ENCODE data around the gene LRIG1. TPM values are rescaled to one million over a fixed set of nuclear protein-coding genes. Genes with fewer than 3 reads are reported as not detected.

Gene LRIG1
- total and polyA plus RNA-seq, 2 donors from 2014 or later = 8.2 to 20.6 TPM

- intact Hi-C loops (cut with DNase I) = no loop called here
- Histone ChIP-seq H3K27me3 (ENCODE audit: control insufficient read depth, insufficient read depth, low read length) (no peaks in the 10 kb centered on the region), H3K27ac (ENCODE audit: low read depth in 2 of 2, low read length in 2 of 2) (no peak overlapping the region), H3K9me3 (ENCODE audit: control insufficient read depth in 2 of 3, insufficient read depth in 1 of 3, low read length in 3 of 3) (no peaks in the 10 kb centered on the region), H3K9ac (ENCODE audit: low read length in 3 of 3) (no peak overlapping the region), H3K4me3 (ENCODE audit: low read length in 3 of 3) (no peak overlapping the region), H3K36me3 (ENCODE audit: control insufficient read depth in 2 of 3, insufficient read depth in 3 of 3, low read length in 3 of 3) (no peaks in the 10 kb centered on the region), H3K4me1 (ENCODE audit: control insufficient read depth in 2 of 3, insufficient read depth in 2 of 3, low read depth in 1 of 3, low read length in 3 of 3) (peaks cover 0 to 8% (median 5%) of the 10 kb centered on the region in 3 donors)
- no peak for FAIRE-seq
- TF ChIP-seq CTCF (IDR thresholded peaks at IDR 0.05; ENCODE audit: borderline replicate concordance, extremely low read depth, insufficient read depth) = no peak
- DNase-seq = no peak
These were observed 68.6 kb downstream of the LRIG1 start for GRCh38 chr3:66432041-66432766.

- H3K4me3 ChIP-seq (ENCODE audit: low read length in 3 of 3) = no peak overlapping the region
- no peaks in the 10 kb centered on the region for H3K9me3 ChIP-seq (ENCODE audit: control insufficient read depth in 2 of 3, insufficient read depth in 1 of 3, low read length in 3 of 3)
- H3K27me3 ChIP-seq (ENCODE audit: control insufficient read depth, insufficient read depth, low read length) = no peaks in the 10 kb centered on the region
- DNase-seq = no peak
- no peak for FAIRE-seq
- no peaks in the 10 kb centered on the region for H3K36me3 ChIP-seq (ENCODE audit: control insufficient read depth in 2 of 3, insufficient read depth in 3 of 3, low read length in 3 of 3)
- intact Hi-C loops (cut with DNase I) = no loop called here
- no peak for TF ChIP-seq CTCF (IDR thresholded peaks at IDR 0.05; ENCODE audit: borderline replicate concordance, extremely low read depth, insufficient read depth)
- H3K9ac ChIP-seq (ENCODE audit: low read length in 3 of 3) = no peak overlapping the region
- peaks cover 0 to 8% (median 5%) of the 10 kb centered on the region in 3 donors for H3K4me1 ChIP-seq (ENCODE audit: control insufficient read depth in 2 of 3, insufficient read depth in 2 of 3, low read depth in 1 of 3, low read length in 3 of 3)
- H3K27ac ChIP-seq (ENCODE audit: low read depth in 2 of 2, low read length in 2 of 2) = no peak overlapping the region
These were observed 69.3 kb downstream of the LRIG1 start for GRCh38 chr3:66431494-66431893.

- Histone ChIP-seq H3K4me1 (ENCODE audit: control insufficient read depth in 2 of 3, insufficient read depth in 2 of 3, low read depth in 1 of 3, low read length in 3 of 3) (peaks cover 0 to 8% (median 5%) of the 10 kb centered on the region in 3 donors), H3K27me3 (ENCODE audit: control insufficient read depth, insufficient read depth, low read length) (no peaks in the 10 kb centered on the region), H3K36me3 (ENCODE audit: control insufficient read depth in 2 of 3, insufficient read depth in 3 of 3, low read length in 3 of 3) (no peaks in the 10 kb centered on the region), H3K9me3 (ENCODE audit: control insufficient read depth in 2 of 3, insufficient read depth in 1 of 3, low read length in 3 of 3) (no peaks in the 10 kb centered on the region), H3K4me3 (ENCODE audit: low read length in 3 of 3) (no peak overlapping the region), H3K27ac (ENCODE audit: low read depth in 2 of 2, low read length in 2 of 2) (no peak overlapping the region), H3K9ac (ENCODE audit: low read length in 3 of 3) (no peak overlapping the region)
- TF ChIP-seq CTCF (IDR thresholded peaks at IDR 0.05; ENCODE audit: borderline replicate concordance, extremely low read depth, insufficient read depth) = no peak
- DNase-seq (no peak), FAIRE-seq (no peak)
- intact Hi-C loops (cut with DNase I) = no loop called here
These were observed 69.9 kb downstream of the LRIG1 start for GRCh38 chr3:66430876-66431275.
